ENCODE data around the gene RUBCNL. TPM values are rescaled to one million over a fixed set of nuclear protein-coding genes. Genes with fewer than 3 reads are reported as not detected.

Gene RUBCNL
- total and polyA plus RNA-seq, 9 of the 15 experiments (the other 6 are each of a cell fraction or from before 2014, with no cell fraction given): 0.04 to 0.35 (median 0.12) TPM; not detected in 3

DNA sequence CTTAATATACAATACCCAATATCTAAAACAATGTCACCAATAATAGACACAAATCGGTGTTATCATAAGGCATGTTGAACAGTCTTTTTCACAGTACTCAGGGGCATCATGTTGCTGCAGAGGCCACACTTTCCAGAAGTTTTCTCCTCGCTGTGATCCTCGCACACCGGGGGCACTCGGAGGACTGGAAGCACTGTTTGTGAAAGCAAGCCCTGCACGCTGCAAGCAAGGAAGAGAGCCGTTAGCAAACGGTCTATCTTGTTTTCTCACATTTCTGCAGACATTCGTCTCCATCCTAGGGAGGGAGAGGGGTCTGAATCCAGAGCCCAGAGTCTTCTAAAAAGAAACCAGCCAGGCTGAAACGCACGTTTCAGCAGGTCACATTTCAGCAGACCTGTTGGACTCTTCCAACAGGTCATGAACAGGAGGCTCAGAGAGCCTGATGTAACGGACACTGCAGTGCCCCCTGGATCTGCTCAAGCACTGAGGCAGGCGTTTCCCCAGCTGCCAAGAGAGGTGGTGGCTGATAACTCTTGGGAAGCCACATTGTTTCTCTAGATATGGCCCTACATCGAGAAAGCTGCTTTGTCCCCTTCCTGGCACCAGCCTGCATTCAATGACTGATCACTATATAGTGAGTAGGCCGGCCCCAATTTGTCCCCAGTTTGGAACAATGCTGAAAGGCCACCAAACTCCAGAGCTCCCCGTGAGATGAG, 43.6 kb downstream of the RUBCNL start:
- DNase-seq (ENCODE audit: extremely low read depth in 1 of 4, low spot score in 3 of 4): peak in 2 of 4 experiments; percentile 22 to 60
- H3K27ac ChIP-seq (ENCODE audit: extremely low read depth, low read depth, low read length): no peak overlapping the region
- ChIA-PET CTCF (ENCODE audit: low intra/inter-chr PET ratio) (no interaction called here), POLR2A (interaction anchor here (0.6 to 1.0 kb wide), 2 partner anchors 16 to 46 kb away, joined by 3 read pairs; no protein-coding TSS in a partner anchor)
- FAIRE-seq: peak; percentile 66
- peaks cover 0 to 4% of the 10 kb centered on the region in 2 experiments; a peak in 2 of 5 replicates for H3K4me1 ChIP-seq (replicated peaks in 1 of 2; ENCODE audit: control insufficient read depth in 2 of 2, insufficient read depth in 2 of 2, low read length in 2 of 2)
- in situ Hi-C loops (cut with MboI): no loop called here
- no peaks in the 10 kb centered on the region for H4K20me1 ChIP-seq (replicated peaks; ENCODE audit: control insufficient read depth, insufficient read depth, low read length)
- H2AFZ ChIP-seq (ENCODE audit: low read depth, low read length): peak overlapping the region; percentile 79
- no peak overlapping the region for H3K4me3 ChIP-seq
- H3K9me1 ChIP-seq (ENCODE audit: control insufficient read depth, insufficient read depth, low read length): no peaks in the 10 kb centered on the region
- 4% methylated on average over 16 of the region's 16 CpGs for WGBS (ENCODE audit: insufficient coverage, low coverage, missing lambda C conversion rate)
- intact Hi-C loops (cut with micrococcal nuclease): no loop called here
- H3K27me3 ChIP-seq (ENCODE audit: control insufficient read depth in 2 of 2, insufficient read depth in 2 of 2, low read length in 2 of 2): peaks cover 0 to 5% of the 10 kb centered on the region in 2 experiments; a peak in 2 of 5 replicates
- no peaks in the 10 kb centered on the region for H3K79me2 ChIP-seq (ENCODE audit: control insufficient read depth, insufficient read depth, low read length)
- no peaks in the 10 kb centered on the region for H3K9me3 ChIP-seq (replicated peaks; ENCODE audit: control insufficient read depth, insufficient read depth, low read depth, low read length)
- no peaks in the 10 kb centered on the region for H3K36me3 ChIP-seq (ENCODE audit: control insufficient read depth, insufficient read depth, low read length)
- H3K4me2 ChIP-seq (ENCODE audit: insufficient read depth, low read length): peak overlapping the region; percentile 54
- no TSS peak for BruUV-seq (replicated peaks)
- ATAC-seq: peak; percentile 85
- peak overlapping the region in 1 of 2 experiments; percentile 40; a peak in 1 of 4 replicates for H3K9ac ChIP-seq (ENCODE audit: insufficient read depth in 1 of 2, low read depth in 2 of 2, low read length in 2 of 2)
- peak; percentile 41; the same call in 1 of the 2 replicates for TF ChIP-seq ARID1B (IDR thresholded peaks at IDR 0.05)
- TF ChIP-seq DPF2 (IDR thresholded peaks at IDR 0.05): peak; percentile 28; the same call in 1 of the 2 replicates
- TF ChIP-seq BMI1 (IDR thresholded peaks at IDR 0.05; ENCODE audit: low read length): no peak
- TF ChIP-seq, protein P1, sequence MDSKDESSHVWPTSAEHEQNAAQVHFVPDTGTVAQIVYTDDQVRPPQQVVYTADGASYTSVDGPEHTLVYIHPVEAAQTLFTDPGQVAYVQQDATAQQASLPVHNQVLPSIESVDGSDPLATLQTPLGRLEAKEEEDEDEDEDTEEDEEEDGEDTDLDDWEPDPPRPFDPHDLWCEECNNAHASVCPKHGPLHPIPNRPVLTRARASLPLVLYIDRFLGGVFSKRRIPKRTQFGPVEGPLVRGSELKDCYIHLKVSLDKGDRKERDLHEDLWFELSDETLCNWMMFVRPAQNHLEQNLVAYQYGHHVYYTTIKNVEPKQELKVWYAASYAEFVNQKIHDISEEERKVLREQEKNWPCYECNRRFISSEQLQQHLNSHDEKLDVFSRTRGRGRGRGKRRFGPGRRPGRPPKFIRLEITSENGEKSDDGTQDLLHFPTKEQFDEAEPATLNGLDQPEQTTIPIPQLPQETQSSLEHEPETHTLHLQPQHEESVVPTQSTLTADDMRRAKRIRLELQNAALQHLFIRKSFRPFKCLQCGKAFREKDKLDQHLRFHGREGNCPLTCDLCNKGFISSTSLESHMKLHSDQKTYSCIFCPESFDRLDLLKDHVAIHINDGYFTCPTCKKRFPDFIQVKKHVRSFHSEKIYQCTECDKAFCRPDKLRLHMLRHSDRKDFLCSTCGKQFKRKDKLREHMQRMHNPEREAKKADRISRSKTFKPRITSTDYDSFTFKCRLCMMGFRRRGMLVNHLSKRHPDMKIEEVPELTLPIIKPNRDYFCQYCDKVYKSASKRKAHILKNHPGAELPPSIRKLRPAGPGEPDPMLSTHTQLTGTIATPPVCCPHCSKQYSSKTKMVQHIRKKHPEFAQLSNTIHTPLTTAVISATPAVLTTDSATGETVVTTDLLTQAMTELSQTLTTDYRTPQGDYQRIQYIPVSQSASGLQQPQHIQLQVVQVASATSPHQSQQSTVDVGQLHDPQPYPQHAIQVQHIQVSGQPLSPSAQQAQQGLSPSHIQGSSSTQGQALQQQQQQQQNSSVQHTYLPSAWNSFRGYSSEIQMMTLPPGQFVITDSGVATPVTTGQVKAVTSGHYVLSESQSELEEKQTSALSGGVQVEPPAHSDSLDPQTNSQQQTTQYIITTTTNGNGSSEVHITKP (IDR thresholded peaks at IDR 0.05; ENCODE audit: partially characterized antibody): peak; percentile 78
- TF ChIP-seq POLR2AphosphoS5 (IDR thresholded peaks at IDR 0.05; ENCODE audit: control insufficient read depth, insufficient read depth, low read depth, low read length): 0 out of 2 replicates have a peak, but pooled peaks have one; percentile 23
- no peak for TF ChIP-seq HIVEP1 (CRISPR knock-in tag; IDR thresholded peaks at IDR 0.05)
- TF ChIP-seq ETV1 (tag; conservative IDR thresholded peaks at IDR 0.05; ENCODE audit: low read depth): no peak

Measured in K562 (cell line).